GM19238 (cell line): Measurements from ENCODE around the gene BPIFB2.
"Not testable (repeated sequence)": the region's sequence is repeated elsewhere in the genome, so short reads cannot be mapped to it uniquely, and the experiment has no call there.

Experiments used
- DNase-seq: peaks from one replicate; pipeline ENCODE4 v3.0.0; 2011; ENCODE audit warnings: low spot score; ENCODE audit not compliant: insufficient read length

The BPIFB2 gene

GRCh38 chr20:33034901-33035492, 27.5 kb downstream of the BPIFB2 start:
- no peak for DNase-seq

- no peak for DNase-seq
Measured at GRCh38 chr20:33037456-33037855, 30.0 kb downstream of the BPIFB2 start.

GRCh38 chr20:33038243-33038642, 30.7 kb downstream of the BPIFB2 start:
- DNase-seq = no peak

- no peak for DNase-seq
Measured at GRCh38 chr20:33042430-33042829, 34.9 kb downstream of the BPIFB2 start.

- no peak for DNase-seq
Measured at GRCh38 chr20:33042983-33043730, 35.7 kb downstream of the BPIFB2 start.

- DNase-seq = no peak
Measured at GRCh38 chr20:33043731-33044181, 36.3 kb downstream of the BPIFB2 start.

GRCh38 chr20:33045129-33045721, 37.7 kb downstream of the BPIFB2 start:
- not testable (repeated sequence) for DNase-seq

- DNase-seq = no peak
Measured at GRCh38 chr20:33046412-33046811, 38.9 kb downstream of the BPIFB2 start.

- no peak for DNase-seq
Measured at GRCh38 chr20:33051333-33051732, 43.8 kb downstream of the BPIFB2 start.

GRCh38 chr20:33053291-33054106, 46.0 kb downstream of the BPIFB2 start, which contains the start of gene BPIFB3:
Gene BPIFB3, plus strand, starts transcription at chr20:33053903. Its CDS starts 1,533 bp downstream, at chr20:33055436.
- DNase-seq = no peak

- no peak for DNase-seq
Measured at GRCh38 chr20:33054381-33054780, 46.9 kb downstream of the BPIFB2 start.

- DNase-seq = no peak
Measured at GRCh38 chr20:33054791-33055190, 47.3 kb downstream of the BPIFB2 start.

GRCh38 chr20:33059136-33059535, 51.6 kb downstream of the BPIFB2 start:
- no peak for DNase-seq

GRCh38 chr20:33059741-33060390, 52.4 kb downstream of the BPIFB2 start:
- no peak for DNase-seq

GRCh38 chr20:33061658-33062028, 54.1 kb downstream of the BPIFB2 start:
- no peak for DNase-seq

GRCh38 chr20:33062105-33062824, 54.8 kb downstream of the BPIFB2 start:
- no peak for DNase-seq

GRCh38 chr20:33062825-33063149, 55.3 kb downstream of the BPIFB2 start:
- DNase-seq = no peak

GRCh38 chr20:33063271-33063670, 55.8 kb downstream of the BPIFB2 start:
- no peak for DNase-seq

GRCh38 chr20:33064572-33065287, 57.2 kb downstream of the BPIFB2 start:
- DNase-seq = no peak

GRCh38 chr20:33065785-33066184, 58.3 kb downstream of the BPIFB2 start:
- no peak for DNase-seq
